Head of caudate nucleus (tissue), 42 donors: ENCODE measurements around the gene WWOX.
A peak's percentile ranks its signal among the peaks of the same experiment; 100 is the strongest.

Experiments used
- DNase-seq, 42 donors: peaks; one replicate each; pipeline versions ENCODE4 v3.0.0 to v3.0.0-alpha.2; 2020 to 2021; ENCODE audit warnings: mixed read lengths in 7 of 42
- intact Hi-C: fragments of 100-400 bp; cut with DNase I; formaldehyde crosslinking; loops from one replicate; pipeline ENCODE4 v1.15.0; 2022

Gene WWOX

GRCh38 chr16:78177218-78177617, 77.8 kb downstream of the WWOX start:
- no peak for DNase-seq
- intact Hi-C loops: no loop called here

- intact Hi-C loops: no loop called here
- peak in 2 of 42 donors; percentile 9 to 51 for DNase-seq
These were observed 78.5 kb downstream of the WWOX start for GRCh38 chr16:78177987-78178386.

GRCh38 chr16:78179666-78180065, 80.2 kb downstream of the WWOX start:
- intact Hi-C loops: no loop called here
- peak in 1 of 42 donors; percentile 13 for DNase-seq

GRCh38 chr16:78180349-78180748, 80.9 kb downstream of the WWOX start:
- peak in 1 of 42 donors; percentile 34 for DNase-seq
- intact Hi-C loops: no loop called here

- peak in 36 of 42 donors; percentile 10 to 73 (median 44) for DNase-seq
- intact Hi-C loops: no loop called here
These were observed 84.2 kb downstream of the WWOX start for GRCh38 chr16:78183437-78184237.

GRCh38 chr16:78184238-78185183, 85.1 kb downstream of the WWOX start:
- intact Hi-C loops: no loop called here
- peak in 8 of 42 donors; percentile 12 to 52 (median 21) for DNase-seq

- peak in 1 of 42 donors; percentile 34 for DNase-seq
- intact Hi-C loops: no loop called here
These were observed 89.7 kb downstream of the WWOX start for GRCh38 chr16:78189121-78189520.

- no peak for DNase-seq
- intact Hi-C loops: no loop called here
These were observed 93.5 kb downstream of the WWOX start for GRCh38 chr16:78192734-78193488.

- intact Hi-C loops: no loop called here
These were observed 95.5 kb downstream of the WWOX start for GRCh38 chr16:78194948-78195347.

GRCh38 chr16:78195797-78196196, 96.3 kb downstream of the WWOX start:
- DNase-seq: no peak
- intact Hi-C loops: no loop called here

More at GRCh38 chr16:78194948-78195347, 95.5 kb downstream of the WWOX start:
- DNase-seq: no peak

- DNase-seq: peak in 1 of 42 donors; percentile 29
These were observed 97.0 kb downstream of the WWOX start for GRCh38 chr16:78196502-78196901.

GRCh38 chr16:78198288-78198687, 98.8 kb downstream of the WWOX start:
- intact Hi-C loops: no loop called here
- DNase-seq: peak in 3 of 42 donors; percentile 22 to 36 (median 22)

More at GRCh38 chr16:78196502-78196901, 97.0 kb downstream of the WWOX start:
- intact Hi-C loops: no loop called here

- intact Hi-C loops: no loop called here
- peak in 1 of 42 donors; percentile 25 for DNase-seq
These were observed 100.0 kb downstream of the WWOX start for GRCh38 chr16:78199325-78200022.

- peak in 1 of 42 donors; percentile 9 for DNase-seq
- intact Hi-C loops: no loop called here
These were observed 100.6 kb downstream of the WWOX start for GRCh38 chr16:78200023-78200389.

- peak in 1 of 42 donors; percentile 8 for DNase-seq
- intact Hi-C loops: no loop called here
These were observed 101.2 kb downstream of the WWOX start for GRCh38 chr16:78200623-78201096.

- no peak for DNase-seq
- intact Hi-C loops: no loop called here
These were observed 106.1 kb downstream of the WWOX start for GRCh38 chr16:78205506-78205905.

- no peak for DNase-seq
- intact Hi-C loops: no loop called here
These were observed 107.3 kb downstream of the WWOX start for GRCh38 chr16:78206623-78207223.
